ENCODE measurements around the gene TTLL11. TPM values are rescaled to one million over a fixed set of nuclear protein-coding genes. Genes with fewer than 3 reads are reported as not detected.

TTLL11 gene
- total and polyA plus RNA-seq, 8 donors = 3.4 to 7.5 (median 5.5) TPM

- FAIRE-seq (no peak), ATAC-seq (no peak), DNase-seq (no peak)
- H3K27ac ChIP-seq = no peak overlapping the region
- 79 to 98% methylated on average over 2 of the region's 2 CpGs for whole genome bisulfite sequencing, 2 donors
- H3K9me3 ChIP-seq = no peaks in the 10 kb centered on the region
- no peaks in the 10 kb centered on the region for H3K27me3 ChIP-seq
- no peaks in the 10 kb centered on the region for H3K36me3 ChIP-seq
- H3K4me3 ChIP-seq = no peak overlapping the region
- TF ChIP-seq CTCF (IDR thresholded peaks at IDR 0.05) = no peak
- H3K4me1 ChIP-seq = peaks cover 0 to 8% (median 0%) of the 10 kb centered on the region in 3 donors
- intact Hi-C loops (cut with DNase I) = no loop called here
Observed at GRCh38 chr9:121844562-121844961, 248.5 kb downstream of the TTLL11 start.

- intact Hi-C loops (cut with DNase I) = no loop called here
- no peak overlapping the region for H3K4me3 ChIP-seq
- no peak for TF ChIP-seq CTCF (IDR thresholded peaks at IDR 0.05)
- H3K36me3 ChIP-seq = no peaks in the 10 kb centered on the region
- DNase-seq (no peak), FAIRE-seq (no peak), ATAC-seq (peak; percentile 55 to 95 (median 86))
- 16 to 24% methylated on average over 2 of the region's 2 CpGs for WGBS, 2 donors
- peaks cover 0 to 8% (median 0%) of the 10 kb centered on the region in 3 donors for H3K4me1 ChIP-seq
- no peak overlapping the region for H3K27ac ChIP-seq
- H3K9me3 ChIP-seq = no peaks in the 10 kb centered on the region
- no peaks in the 10 kb centered on the region for H3K27me3 ChIP-seq
Observed at GRCh38 chr9:121844098-121844497, 249.0 kb downstream of the TTLL11 start.

GRCh38 chr9:121842612-121842978 lies 250.5 kb downstream of the TTLL11 start:
- ATAC-seq (no peak), DNase-seq (no peak), FAIRE-seq (no peak)
- no peaks in the 10 kb centered on the region for H3K9me3 ChIP-seq
- no peak overlapping the region for H3K4me3 ChIP-seq
- TF ChIP-seq CTCF (IDR thresholded peaks at IDR 0.05) = no peak
- 47 to 49% methylated on average over 2 of the region's 2 CpGs for WGBS, 2 donors
- no peak overlapping the region for H3K27ac ChIP-seq
- no peaks in the 10 kb centered on the region for H3K36me3 ChIP-seq
- no peaks in the 10 kb centered on the region for H3K27me3 ChIP-seq
- intact Hi-C loops (cut with DNase I) = no loop called here
- peaks cover 0 to 8% (median 0%) of the 10 kb centered on the region in 3 donors for H3K4me1 ChIP-seq

- H3K36me3 ChIP-seq = no peaks in the 10 kb centered on the region
- no peak for ATAC-seq
- intact Hi-C loops (cut with DNase I) = no loop called here
- no peaks in the 10 kb centered on the region for H3K27me3 ChIP-seq
- no peak for DNase-seq
- no peak for TF ChIP-seq CTCF (IDR thresholded peaks at IDR 0.05)
- H3K9me3 ChIP-seq = no peaks in the 10 kb centered on the region
- no peak overlapping the region for H3K27ac ChIP-seq
- no peak overlapping the region for H3K4me3 ChIP-seq
- H3K4me1 ChIP-seq = peaks cover 0 to 8% (median 0%) of the 10 kb centered on the region in 3 donors
- WGBS, 2 donors = 88 to 93% methylated on average over 10 of the region's 10 CpGs
- no peak for FAIRE-seq
Observed at GRCh38 chr9:121841771-121842611, 251.1 kb downstream of the TTLL11 start.

Data from pancreas (tissue), 10 donors.